ENCODE measurements around the gene EXTL2.

EXTL2 gene

GRCh38 chr1:100894603-100895539, at the start of gene EXTL2:
Gene EXTL2 (minus strand): TSS chr1:100894842. CDS start chr1:100888757, 6,085 bp downstream.
- DNase-seq: peak; percentile 93
- TF ChIP-seq CTCF (IDR thresholded peaks at IDR 0.05; ENCODE audit: low read depth, low read length): no peak

DNA sequence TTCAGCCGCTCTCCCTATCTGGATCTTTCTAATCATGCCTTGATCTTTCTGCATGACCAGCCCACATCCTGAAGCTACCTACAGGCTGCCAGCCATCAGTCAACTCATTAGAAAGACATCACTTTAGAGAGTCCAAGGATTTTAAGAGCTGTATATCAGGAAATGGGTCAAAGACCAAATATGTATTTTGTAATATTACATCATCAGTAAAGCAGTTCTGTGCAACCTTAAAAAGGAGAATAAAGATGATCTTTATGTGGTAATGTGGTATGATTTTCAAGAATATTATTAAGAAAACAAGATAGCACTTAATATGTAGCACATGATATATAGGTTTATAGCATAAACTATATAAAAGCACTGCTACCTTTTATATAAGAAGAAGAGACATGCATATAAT, 48.9 kb upstream of the EXTL2 start:
- Histone ChIP-seq H3K4me3 (ENCODE audit: low read depth, low read length) (no peak overlapping the region), H3K36me3 (no peaks in the 10 kb centered on the region; the same call in 1 of the 2 replicates), H3K9me3 (ENCODE audit: severe bottlenecking) (no peaks in the 10 kb centered on the region), H3K27me3 (ENCODE audit: insufficient read depth, low read depth, severe bottlenecking) (no peaks in the 10 kb centered on the region), H3K27ac (no peak overlapping the region)
- DNase-seq: no peak
- TF ChIP-seq CTCF (IDR thresholded peaks at IDR 0.05; ENCODE audit: low read depth, low read length): no peak

More at GRCh38 chr1:100894603-100895539, at the start of gene EXTL2:
- Histone ChIP-seq H3K36me3 (peaks cover 12% of the 10 kb centered on the region), H3K27me3 (ENCODE audit: insufficient read depth, low read depth, severe bottlenecking) (no peaks in the 10 kb centered on the region), H3K9me3 (ENCODE audit: severe bottlenecking) (peaks cover 3% of the 10 kb centered on the region), H3K27ac (peak within 1 kb of the TSS; percentile 82), H3K4me3 (ENCODE audit: low read depth, low read length) (peak within 1 kb of the TSS; percentile 86)

- H3K4me3 ChIP-seq (ENCODE audit: low read depth, low read length): no peak overlapping the region
- no peaks in the 10 kb centered on the region for H3K9me3 ChIP-seq (ENCODE audit: severe bottlenecking)
- no peak for TF ChIP-seq CTCF (IDR thresholded peaks at IDR 0.05; ENCODE audit: low read depth, low read length)
- H3K36me3 ChIP-seq: peaks cover 4% of the 10 kb centered on the region; the same call in 1 of the 2 replicates
- no peak for DNase-seq
- no peaks in the 10 kb centered on the region for H3K27me3 ChIP-seq (ENCODE audit: insufficient read depth, low read depth, severe bottlenecking)
- H3K27ac ChIP-seq: no peak overlapping the region
These were observed 47.8 kb upstream of the EXTL2 start for GRCh38 chr1:100942304-100943046.

GRCh38 chr1:100941580-100942216, 47.1 kb upstream of the EXTL2 start:
- no peak for DNase-seq
- H3K27me3 ChIP-seq (ENCODE audit: insufficient read depth, low read depth, severe bottlenecking): no peaks in the 10 kb centered on the region
- no peak overlapping the region for H3K4me3 ChIP-seq (ENCODE audit: low read depth, low read length)
- peaks cover 4% of the 10 kb centered on the region; the same call in 1 of the 2 replicates for H3K36me3 ChIP-seq
- no peak for TF ChIP-seq CTCF (IDR thresholded peaks at IDR 0.05; ENCODE audit: low read depth, low read length)
- no peak overlapping the region for H3K27ac ChIP-seq
- no peaks in the 10 kb centered on the region for H3K9me3 ChIP-seq (ENCODE audit: severe bottlenecking)

DNA sequence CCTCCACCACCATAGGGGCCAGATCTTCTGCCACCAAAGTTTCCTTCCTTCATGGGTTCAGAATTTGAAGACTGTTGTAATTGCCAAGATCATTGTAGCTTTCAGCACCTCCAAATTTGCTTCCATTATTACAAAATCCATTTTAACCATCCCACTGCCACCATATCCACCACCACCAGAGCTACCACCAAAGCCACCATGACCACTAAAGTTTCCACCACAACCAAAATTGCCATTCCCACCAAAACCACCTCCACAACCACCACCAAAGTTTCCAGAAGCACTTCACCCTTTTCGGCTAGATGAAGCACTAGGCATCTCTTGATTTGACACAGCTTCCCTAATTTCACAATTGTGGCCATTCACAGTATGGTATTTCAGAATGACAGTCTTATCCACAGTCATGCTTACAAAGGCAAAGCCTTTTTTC, 46.5 kb upstream of the EXTL2 start:
- Histone ChIP-seq H3K4me3 (ENCODE audit: low read depth, low read length) (no peak overlapping the region), H3K9me3 (ENCODE audit: severe bottlenecking) (no peaks in the 10 kb centered on the region), H3K36me3 (peaks cover 4% of the 10 kb centered on the region; the same call in 1 of the 2 replicates), H3K27me3 (ENCODE audit: insufficient read depth, low read depth, severe bottlenecking) (no peaks in the 10 kb centered on the region), H3K27ac (no peak overlapping the region)
- no peak for TF ChIP-seq CTCF (IDR thresholded peaks at IDR 0.05; ENCODE audit: low read depth, low read length)
- DNase-seq: no peak

All from WERI-Rb-1 (cell line).